T-helper 17 cell (primary cell): Measurements from ENCODE around the gene ELAVL1. TPM values are rescaled to one million over a fixed set of nuclear protein-coding genes. Genes with fewer than 3 reads are reported as not detected.

ENCODE experiments used
- total RNA-seq, 4 donors: library from RNA in 2 of 4; stranded (reverse) in 2 of 4; gene quantifications; one replicate each; pipeline ENCODE4 v1.2.3 and lab custom pipeline; 2022 to 2026

ELAVL1 gene
- total RNA-seq, 2 donors from 2014 or later = 37.5 to 40.7 TPM

Other genes starting within 250 kb of the ELAVL1 start
- under 1 TPM in 1 of 2 donors, not detected in 1; 0.17 TPM for gene CLEC4M, start 242.4 kb downstream of the ELAVL1 start, total RNA-seq
- gene EVI5L, start 175.4 kb downstream of the ELAVL1 start, total RNA-seq = 10 to 100 TPM in 1 of 2 donors, 1 to 10 TPM in 1; 9.3 to 10.1 TPM
- gene PRR36, start 131.3 kb downstream of the ELAVL1 start, total RNA-seq = under 1 TPM; 0.37 to 0.63 TPM
- not detected for gene LRRC8E, start 117.1 kb downstream of the ELAVL1 start, total RNA-seq
- 100 to 1,000 TPM; 104 to 107 TPM for gene MAP2K7, start 101.8 kb downstream of the ELAVL1 start, total RNA-seq
- 1 to 10 TPM; 1.4 to 1.7 TPM for gene TGFBR3L, start 90.8 kb downstream of the ELAVL1 start, total RNA-seq
- 10 to 100 TPM; 12.6 to 16.0 TPM for gene SNAPC2, start 85.3 kb downstream of the ELAVL1 start, total RNA-seq
- not detected for gene CTXN1, start 79.5 kb downstream of the ELAVL1 start, total RNA-seq
- gene TIMM44, start 62.0 kb downstream of the ELAVL1 start, total RNA-seq = 10 to 100 TPM; 89.5 to 93.1 TPM
- gene CCL25, start 47.1 kb upstream of the ELAVL1 start, total RNA-seq = not detected
- gene FBN3, start 144.0 kb upstream of the ELAVL1 start, total RNA-seq = not detected
- 10 to 100 TPM; 12.2 to 22.1 TPM for gene CERS4, start 203.7 kb upstream of the ELAVL1 start, total RNA-seq